Smooth muscle cell of the brain vasculature (primary cell): ENCODE measurements around the gene AKAP6.

Experiments used
- DNase-seq: peaks from one replicate; pipeline ENCODE4 v3.0.0-alpha.2; 2012; ENCODE audit warnings: low read depth, low spot score

The AKAP6 gene

GRCh38 chr14:32329146-32329545, at the start of gene AKAP6:
Gene AKAP6, plus strand, starts transcription at chr14:32329298. Its CDS starts 104,196 bp downstream, at chr14:32433494.
- DNase-seq: no peak

- no peak for DNase-seq
These were observed 42.5 kb upstream of the AKAP6 start for GRCh38 chr14:32286602-32287001.

- no peak for DNase-seq
These were observed 32.7 kb upstream of the AKAP6 start for GRCh38 chr14:32296366-32296765.

- DNase-seq: no peak
These were observed 30.8 kb upstream of the AKAP6 start for GRCh38 chr14:32298346-32298745.

GRCh38 chr14:32300136-32300535, 29.0 kb upstream of the AKAP6 start:
- no peak for DNase-seq

GRCh38 chr14:32303865-32304264, 25.2 kb upstream of the AKAP6 start:
- DNase-seq: no peak

- DNase-seq: no peak
These were observed 24.8 kb upstream of the AKAP6 start for GRCh38 chr14:32304296-32304695.

GRCh38 chr14:32306549-32306948, 22.5 kb upstream of the AKAP6 start:
- DNase-seq: no peak

GRCh38 chr14:32307881-32308582, 21.1 kb upstream of the AKAP6 start:
- DNase-seq: no peak

- no peak for DNase-seq
These were observed 18.2 kb upstream of the AKAP6 start for GRCh38 chr14:32310876-32311275.

GRCh38 chr14:32311294-32312009, 17.6 kb upstream of the AKAP6 start:
- DNase-seq: no peak

GRCh38 chr14:32312010-32312331, 17.1 kb upstream of the AKAP6 start:
- no peak for DNase-seq

GRCh38 chr14:32313844-32314376, 15.2 kb upstream of the AKAP6 start:
- DNase-seq: no peak

GRCh38 chr14:32318087-32318795, 10.9 kb upstream of the AKAP6 start:
- no peak for DNase-seq

GRCh38 chr14:32319368-32320049, 9.6 kb upstream of the AKAP6 start:
- DNase-seq: no peak

GRCh38 chr14:32324601-32325000, 4.5 kb upstream of the AKAP6 start:
- DNase-seq: no peak

GRCh38 chr14:32327255-32327961, 1.7 kb upstream of the AKAP6 start:
- no peak for DNase-seq

GRCh38 chr14:32329690-32330285, 690 bp downstream of the AKAP6 start:
- no peak for DNase-seq

- DNase-seq: no peak
These were observed 1.4 kb downstream of the AKAP6 start for GRCh38 chr14:32330351-32331111.

- no peak for DNase-seq
These were observed 2.1 kb downstream of the AKAP6 start for GRCh38 chr14:32331206-32331605.
